ENCODE results near the gene LVRN. TPM values are rescaled to one million over a fixed set of nuclear protein-coding genes. Genes with fewer than 3 reads are reported as not detected.
"Not testable (repeated sequence)": the region's sequence is repeated elsewhere in the genome, so short reads cannot be mapped to it uniquely, and the experiment has no call there.

Gene LVRN
- total RNA-seq, 1 experiment from 2014 or later = 0.09 TPM

DNA sequence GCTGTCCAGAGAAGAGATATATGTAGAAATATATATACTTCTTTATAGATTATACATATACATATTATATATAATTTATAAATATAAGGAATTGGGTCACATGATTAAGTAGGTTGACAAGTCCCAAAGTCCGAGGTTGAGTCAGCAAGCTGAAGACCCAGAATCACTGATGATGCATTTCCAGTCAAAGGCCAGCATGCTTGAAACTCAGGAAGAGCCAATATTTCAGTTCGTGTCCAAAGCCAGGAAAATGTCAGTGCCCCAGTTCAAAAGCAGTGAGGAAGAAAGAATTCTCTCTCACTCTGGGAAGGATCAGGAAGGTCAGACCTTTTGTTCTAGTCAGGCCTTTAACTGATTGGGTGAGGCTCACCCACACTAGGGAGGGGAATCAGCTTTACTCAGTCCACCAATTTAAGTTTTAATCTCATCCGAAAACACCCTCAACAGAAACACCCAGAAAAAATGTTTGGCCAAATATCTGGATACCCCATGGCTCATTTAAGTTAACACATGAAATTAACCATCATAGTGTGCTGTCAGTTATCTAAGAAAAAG lies 42.0 kb upstream of the LVRN start:
- Histone ChIP-seq H2BK20ac (ENCODE audit: low read depth, low read length, poor library complexity, severe bottlenecking) (no peak overlapping the region), H3K4me2 (ENCODE audit: insufficient read depth, insufficient read length, low read length) (no peak overlapping the region), H3K27me3 (ENCODE audit: insufficient read depth, low read length) (no peaks in the 10 kb centered on the region), H3K23me2 (ENCODE audit: insufficient read length, low read depth, low read length, poor library complexity, severe bottlenecking) (no peaks in the 10 kb centered on the region), H4K91ac (ENCODE audit: insufficient read length, low read depth, low read length) (no peak overlapping the region), H3K56ac (ENCODE audit: insufficient read length, low read depth, low read length) (no peak overlapping the region), H3K14ac (ENCODE audit: insufficient read depth, low read length) (no peak overlapping the region), H3K4ac (ENCODE audit: low read depth, low read length) (no peak overlapping the region), H3K18ac (ENCODE audit: insufficient read length, low read depth, low read length) (no peak overlapping the region), H3T11ph (ENCODE audit: low read length) (no peak overlapping the region), H2BK12ac (ENCODE audit: insufficient read length, low read depth, low read length) (no peak overlapping the region), H2AK5ac (ENCODE audit: insufficient read length, low read length) (no peak overlapping the region), H2BK5ac (ENCODE audit: insufficient read length, low read length) (no peak overlapping the region), H2AFZ (ENCODE audit: low read length) (no peak overlapping the region), H4K8ac (replicated peaks; ENCODE audit: insufficient read length, low read depth, low read length) (no peak overlapping the region), H3K9me3 (ENCODE audit: control insufficient read depth, low read depth, low read length) (no peaks in the 10 kb centered on the region), H2BK120ac (ENCODE audit: low read depth, low read length, poor library complexity, severe bottlenecking) (no peak overlapping the region), H3K9ac (ENCODE audit: extremely low read depth, insufficient read length, low read length) (no peak overlapping the region), H3K79me1 (ENCODE audit: insufficient read depth, low read depth, low read length, poor library complexity, severe bottlenecking) (no peaks in the 10 kb centered on the region), H4K5ac (ENCODE audit: insufficient read length, low read depth, low read length) (no peak overlapping the region), H3K79me2 (ENCODE audit: insufficient read depth, low read length) (no peaks in the 10 kb centered on the region), H3K23ac (ENCODE audit: insufficient read length, low read depth, low read length) (no peak overlapping the region), H3K4me1 (ENCODE audit: insufficient read depth, low read length) (no peaks in the 10 kb centered on the region; the same call in 1 of the 2 replicates), H3K27ac (ENCODE audit: insufficient read length, low read depth, low read length) (no peak overlapping the region), H4K20me1 (ENCODE audit: control insufficient read depth, insufficient read depth, insufficient read length) (no peaks in the 10 kb centered on the region), H2BK15ac (ENCODE audit: low read depth, low read length) (no peak overlapping the region)
- WGBS (ENCODE audit: extremely low coverage, insufficient read length, low lambda C conversion rate) = no CpG with 5 or more reads among the region's 3 CpGs
- Mint-ChIP-seq H3K4me3 (no peak overlapping the region), H3K27ac (no peak overlapping the region), H3K9me3 (no peaks in the 10 kb centered on the region), H3K27me3 (ENCODE audit: low read depth) (no peaks in the 10 kb centered on the region), H3K4me1 (no peaks in the 10 kb centered on the region), H3K36me3 (ENCODE audit: insufficient read depth in 1 of 3, low read depth in 3 of 3) (no peaks in the 10 kb centered on the region)
- DNase-seq = no peak
- TF ChIP-seq, protein P1, sequence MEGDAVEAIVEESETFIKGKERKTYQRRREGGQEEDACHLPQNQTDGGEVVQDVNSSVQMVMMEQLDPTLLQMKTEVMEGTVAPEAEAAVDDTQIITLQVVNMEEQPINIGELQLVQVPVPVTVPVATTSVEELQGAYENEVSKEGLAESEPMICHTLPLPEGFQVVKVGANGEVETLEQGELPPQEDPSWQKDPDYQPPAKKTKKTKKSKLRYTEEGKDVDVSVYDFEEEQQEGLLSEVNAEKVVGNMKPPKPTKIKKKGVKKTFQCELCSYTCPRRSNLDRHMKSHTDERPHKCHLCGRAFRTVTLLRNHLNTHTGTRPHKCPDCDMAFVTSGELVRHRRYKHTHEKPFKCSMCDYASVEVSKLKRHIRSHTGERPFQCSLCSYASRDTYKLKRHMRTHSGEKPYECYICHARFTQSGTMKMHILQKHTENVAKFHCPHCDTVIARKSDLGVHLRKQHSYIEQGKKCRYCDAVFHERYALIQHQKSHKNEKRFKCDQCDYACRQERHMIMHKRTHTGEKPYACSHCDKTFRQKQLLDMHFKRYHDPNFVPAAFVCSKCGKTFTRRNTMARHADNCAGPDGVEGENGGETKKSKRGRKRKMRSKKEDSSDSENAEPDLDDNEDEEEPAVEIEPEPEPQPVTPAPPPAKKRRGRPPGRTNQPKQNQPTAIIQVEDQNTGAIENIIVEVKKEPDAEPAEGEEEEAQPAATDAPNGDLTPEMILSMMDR (conservative IDR thresholded peaks at IDR 0.05) = no peak

DNA sequence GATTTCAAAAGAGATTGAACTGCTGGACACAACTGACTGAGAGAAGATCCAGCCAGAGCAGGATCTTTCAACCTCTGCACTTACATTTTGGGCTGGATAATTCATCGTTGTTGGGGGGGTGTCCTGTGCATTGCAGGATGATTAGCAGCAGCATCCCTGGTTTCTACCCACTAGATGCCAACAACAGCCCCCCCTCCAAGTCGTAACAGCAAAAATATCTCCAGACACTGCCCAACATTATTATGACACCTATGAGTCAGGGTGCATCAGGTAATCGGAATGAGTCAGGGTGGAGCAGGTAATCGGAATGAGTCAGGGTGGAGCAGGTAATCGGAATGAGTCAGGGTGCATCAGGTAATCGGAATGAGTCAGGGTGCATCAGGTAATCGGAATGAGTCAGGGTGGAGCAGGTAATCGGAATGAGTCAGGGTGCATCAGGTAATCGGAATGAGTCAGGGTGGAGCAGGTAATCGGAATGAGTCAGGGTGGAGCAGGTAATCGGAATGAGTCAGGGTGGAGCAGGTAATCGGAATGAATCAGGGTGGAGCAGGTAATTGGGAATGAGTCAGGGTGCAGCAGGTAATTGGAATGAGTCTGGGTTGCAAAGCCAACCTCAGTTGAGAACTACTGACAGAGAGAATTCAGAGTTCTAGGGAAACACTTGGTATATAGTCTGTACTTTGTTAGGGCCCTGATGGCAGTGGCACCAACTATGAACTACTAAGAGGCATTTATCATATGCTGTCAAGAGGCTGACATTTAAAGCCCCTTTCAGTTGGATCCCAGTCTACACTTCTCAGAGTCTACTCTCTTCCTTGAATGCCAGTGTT lies 33.5 kb upstream of the LVRN start:
- H3K18ac ChIP-seq (ENCODE audit: insufficient read length, low read depth, low read length); H3K27ac Mint-ChIP-seq; H2BK12ac ChIP-seq (ENCODE audit: insufficient read length, low read depth, low read length); H3K4me1 ChIP-seq (ENCODE audit: insufficient read depth, low read length); H3K4me1 Mint-ChIP-seq; H2BK5ac ChIP-seq (ENCODE audit: insufficient read length, low read length); H3K4me3 Mint-ChIP-seq; H3K23ac ChIP-seq (ENCODE audit: insufficient read length, low read depth, low read length); H4K20me1 ChIP-seq (ENCODE audit: control insufficient read depth, insufficient read depth, insufficient read length); H3K9ac ChIP-seq (ENCODE audit: extremely low read depth, insufficient read length, low read length); H4K5ac ChIP-seq (ENCODE audit: insufficient read length, low read depth, low read length); H3K27ac ChIP-seq (ENCODE audit: insufficient read length, low read depth, low read length); H3K56ac ChIP-seq (ENCODE audit: insufficient read length, low read depth, low read length); H3K4me2 ChIP-seq (ENCODE audit: insufficient read depth, insufficient read length, low read length); H3K79me2 ChIP-seq (ENCODE audit: insufficient read depth, low read length); H3K36me3 Mint-ChIP-seq (ENCODE audit: insufficient read depth in 1 of 3, low read depth in 3 of 3); H3K27me3 ChIP-seq (ENCODE audit: insufficient read depth, low read length); H2AK5ac ChIP-seq (ENCODE audit: insufficient read length, low read length); H3K14ac ChIP-seq (ENCODE audit: insufficient read depth, low read length); H2AFZ ChIP-seq (ENCODE audit: low read length); H3K79me1 ChIP-seq (ENCODE audit: insufficient read depth, low read depth, low read length, poor library complexity, severe bottlenecking); H3K4ac ChIP-seq (ENCODE audit: low read depth, low read length); H3K9me3 ChIP-seq (ENCODE audit: control insufficient read depth, low read depth, low read length); H3K9me3 Mint-ChIP-seq; H2BK15ac ChIP-seq (ENCODE audit: low read depth, low read length); H4K91ac ChIP-seq (ENCODE audit: insufficient read length, low read depth, low read length); H2BK20ac ChIP-seq (ENCODE audit: low read depth, low read length, poor library complexity, severe bottlenecking); H3T11ph ChIP-seq (ENCODE audit: low read length); H4K8ac ChIP-seq (replicated peaks; ENCODE audit: insufficient read length, low read depth, low read length); DNase-seq; H2BK120ac ChIP-seq (ENCODE audit: low read depth, low read length, poor library complexity, severe bottlenecking); H3K23me2 ChIP-seq (ENCODE audit: insufficient read length, low read depth, low read length, poor library complexity, severe bottlenecking); H3K27me3 Mint-ChIP-seq (ENCODE audit: low read depth): not testable (repeated sequence)
- no CpG with 5 or more reads among the region's 12 CpGs for whole genome bisulfite sequencing (ENCODE audit: extremely low coverage, insufficient read length, low lambda C conversion rate)

Data from H9 (cell line).